ENCODE data around the gene NFE2L1.
"Not testable (repeated sequence)": the region's sequence is repeated elsewhere in the genome, so short reads cannot be mapped to it uniquely, and the experiment has no call there.

NFE2L1 gene, protein sequence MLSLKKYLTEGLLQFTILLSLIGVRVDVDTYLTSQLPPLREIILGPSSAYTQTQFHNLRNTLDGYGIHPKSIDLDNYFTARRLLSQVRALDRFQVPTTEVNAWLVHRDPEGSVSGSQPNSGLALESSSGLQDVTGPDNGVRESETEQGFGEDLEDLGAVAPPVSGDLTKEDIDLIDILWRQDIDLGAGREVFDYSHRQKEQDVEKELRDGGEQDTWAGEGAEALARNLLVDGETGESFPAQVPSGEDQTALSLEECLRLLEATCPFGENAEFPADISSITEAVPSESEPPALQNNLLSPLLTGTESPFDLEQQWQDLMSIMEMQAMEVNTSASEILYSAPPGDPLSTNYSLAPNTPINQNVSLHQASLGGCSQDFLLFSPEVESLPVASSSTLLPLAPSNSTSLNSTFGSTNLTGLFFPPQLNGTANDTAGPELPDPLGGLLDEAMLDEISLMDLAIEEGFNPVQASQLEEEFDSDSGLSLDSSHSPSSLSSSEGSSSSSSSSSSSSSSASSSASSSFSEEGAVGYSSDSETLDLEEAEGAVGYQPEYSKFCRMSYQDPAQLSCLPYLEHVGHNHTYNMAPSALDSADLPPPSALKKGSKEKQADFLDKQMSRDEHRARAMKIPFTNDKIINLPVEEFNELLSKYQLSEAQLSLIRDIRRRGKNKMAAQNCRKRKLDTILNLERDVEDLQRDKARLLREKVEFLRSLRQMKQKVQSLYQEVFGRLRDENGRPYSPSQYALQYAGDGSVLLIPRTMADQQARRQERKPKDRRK

GRCh38 chr17:48047741-48048383 lies at the start of gene NFE2L1:
Gene NFE2L1 (plus strand): TSS chr17:48048359. CDS start chr17:48051119, 2,760 bp downstream.
- DNase-seq: peak; percentile 92 to 99

- DNase-seq: no peak
Measured at GRCh38 chr17:47999582-47999981, 48.6 kb upstream of the NFE2L1 start.

DNA sequence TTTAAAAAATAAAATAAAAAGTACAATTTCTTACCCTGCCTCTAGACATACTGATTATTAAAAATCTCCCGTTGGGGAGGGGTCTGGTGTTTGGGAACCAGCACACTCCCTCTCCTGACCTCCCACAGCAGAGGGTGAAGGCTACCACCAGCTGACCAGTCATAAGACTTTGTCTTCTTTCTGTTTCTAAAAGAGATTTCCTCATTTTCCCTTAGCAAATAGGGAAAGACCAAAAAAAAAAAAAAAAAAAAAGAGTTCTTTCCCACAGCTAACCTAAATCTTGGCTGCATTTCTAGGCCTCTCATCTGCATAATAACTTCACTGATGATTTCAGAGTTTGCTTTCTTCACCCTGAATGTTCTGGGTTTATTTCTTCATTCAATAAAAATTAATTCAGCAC lies 47.0 kb upstream of the NFE2L1 start:
- no peak for DNase-seq

DNA sequence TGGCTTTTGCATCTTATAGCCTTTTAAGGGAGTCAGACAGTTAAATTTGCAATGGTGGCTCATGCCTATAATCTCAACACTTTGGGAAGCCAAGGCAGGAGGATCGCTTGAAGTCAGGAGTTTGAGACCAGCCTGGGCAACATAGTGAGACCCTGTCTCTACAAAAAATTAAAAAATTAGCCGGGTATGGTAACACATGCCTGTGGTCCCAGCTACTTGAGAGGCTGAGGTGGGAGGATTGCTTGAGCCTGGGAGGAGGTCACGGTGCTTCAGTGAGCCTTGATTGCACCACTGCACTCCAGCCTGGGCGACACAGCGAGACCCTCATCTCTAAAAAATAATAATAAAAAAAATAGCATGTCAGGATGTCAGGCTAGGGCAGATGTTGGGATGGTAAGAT lies 46.5 kb upstream of the NFE2L1 start:
- not testable (repeated sequence) for DNase-seq

DNA sequence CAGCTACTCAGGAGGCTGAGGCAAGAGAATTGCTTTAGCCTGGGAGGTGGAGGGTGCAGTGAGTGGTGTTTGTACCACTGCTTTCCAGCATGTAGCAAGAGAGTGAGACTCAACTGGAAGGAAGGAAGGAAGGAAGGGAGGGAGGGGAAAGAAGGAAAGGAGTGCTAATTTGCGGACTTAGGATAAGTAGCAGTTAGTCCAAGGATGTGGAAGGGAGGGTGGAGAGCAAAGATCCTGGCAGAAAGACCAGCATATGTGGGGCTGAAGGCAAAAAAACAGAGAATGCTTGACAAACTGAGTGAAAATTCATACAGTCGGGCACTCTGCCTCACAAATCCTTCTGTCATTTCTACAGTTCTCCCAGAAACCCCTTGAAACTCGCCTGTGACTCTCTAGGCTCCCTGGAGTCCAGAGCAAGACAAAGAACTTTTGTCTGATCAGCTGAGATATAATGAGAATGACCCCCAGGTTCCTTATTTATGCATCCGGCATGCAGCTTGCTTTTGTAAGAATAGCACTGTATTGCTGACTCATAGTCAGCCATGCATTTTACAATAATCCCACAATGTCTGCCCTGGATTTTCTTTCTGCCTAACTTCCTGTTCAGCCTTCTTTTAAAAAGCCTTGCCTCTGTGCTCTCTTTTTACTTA lies 45.8 kb upstream of the NFE2L1 start:
- no peak for DNase-seq

- no peak for DNase-seq
Measured at GRCh38 chr17:48002916-48003416, 45.2 kb upstream of the NFE2L1 start.

DNA sequence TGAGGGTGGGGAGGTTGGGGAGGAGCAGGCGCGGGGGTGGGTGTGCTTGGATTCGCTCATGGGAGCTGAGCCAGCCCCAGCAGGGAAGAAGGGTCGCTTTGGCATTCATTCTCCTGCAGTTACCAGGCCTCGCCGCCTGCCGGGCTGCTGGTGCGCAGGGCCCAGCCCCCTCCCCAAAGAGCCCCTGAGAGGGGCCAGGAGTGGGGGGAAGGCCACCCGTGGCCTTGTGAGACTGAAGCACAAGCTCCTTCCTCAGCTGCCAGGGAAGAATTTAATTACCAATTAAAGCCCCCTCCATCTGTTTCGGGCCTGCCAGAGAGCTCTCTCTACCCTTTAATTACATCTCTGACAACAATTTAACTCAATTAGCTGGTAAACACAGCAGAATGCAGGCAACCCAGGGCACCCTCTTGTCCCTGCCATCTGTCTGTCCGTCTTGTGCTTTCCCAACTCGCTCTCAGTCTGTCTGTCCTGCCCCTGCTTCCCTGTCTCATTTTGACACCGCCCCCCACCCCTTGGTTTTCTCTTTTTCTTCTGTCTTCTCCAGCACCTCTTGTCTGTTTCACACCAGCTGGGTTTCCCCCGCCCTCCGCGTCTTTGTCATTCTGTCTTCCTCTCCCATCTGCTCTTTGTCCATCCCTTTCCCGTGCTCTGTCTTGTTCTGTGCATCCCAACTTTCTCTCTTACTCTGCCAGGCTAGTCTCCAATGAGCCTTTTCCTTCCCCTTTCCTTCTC lies 44.6 kb upstream of the NFE2L1 start:
- DNase-seq: no peak

GRCh38 chr17:48004983-48005382 lies 43.2 kb upstream of the NFE2L1 start:
- no peak for DNase-seq

- DNase-seq: no peak
Measured at GRCh38 chr17:48006936-48007709, 41.0 kb upstream of the NFE2L1 start.

DNA sequence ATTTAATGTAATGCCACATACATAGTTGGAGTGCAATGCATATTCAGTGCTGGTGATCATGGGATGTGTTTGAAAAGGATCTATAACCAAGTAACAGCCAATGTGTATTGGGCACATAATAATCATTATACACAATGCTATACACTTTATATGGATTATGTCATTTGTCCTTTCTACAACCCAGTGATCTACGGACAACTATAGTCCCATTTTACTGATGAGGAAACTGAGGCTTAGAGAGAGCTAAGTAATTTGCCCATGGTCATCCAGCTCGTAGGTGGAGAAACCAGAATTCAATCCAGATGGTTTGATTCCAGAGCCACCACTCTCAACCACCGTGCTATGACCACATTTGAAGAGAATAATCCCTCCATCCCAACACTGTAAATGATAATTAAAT lies 38.0 kb upstream of the NFE2L1 start:
- no peak for DNase-seq

- DNase-seq: peak; percentile 25 to 28
Measured at GRCh38 chr17:48011405-48012150, 36.6 kb upstream of the NFE2L1 start.

DNA sequence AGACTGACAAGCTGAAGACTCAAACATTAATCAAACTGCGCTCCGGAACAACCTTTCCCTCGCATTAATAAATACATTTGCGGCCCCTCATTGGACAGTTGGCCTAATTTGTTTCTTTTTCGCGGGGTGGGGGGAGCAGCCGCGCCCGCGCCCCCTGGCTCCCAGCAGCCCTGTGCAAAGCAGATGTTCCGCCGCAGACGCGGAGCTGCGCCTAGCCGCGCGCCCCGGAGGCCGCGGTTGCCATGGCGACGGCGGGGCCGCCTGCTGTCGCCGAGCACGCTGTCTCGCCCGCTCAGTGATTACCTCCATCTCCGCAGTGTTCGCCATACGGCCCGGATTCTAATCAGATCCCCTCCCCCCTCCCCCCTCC lies 36.0 kb upstream of the NFE2L1 start:
- DNase-seq: peak; percentile 57 to 64

- no peak for DNase-seq
Measured at GRCh38 chr17:48012654-48013053, 35.5 kb upstream of the NFE2L1 start.

GRCh38 chr17:48013876-48014594 lies 34.1 kb upstream of the NFE2L1 start:
- DNase-seq: no peak

DNA sequence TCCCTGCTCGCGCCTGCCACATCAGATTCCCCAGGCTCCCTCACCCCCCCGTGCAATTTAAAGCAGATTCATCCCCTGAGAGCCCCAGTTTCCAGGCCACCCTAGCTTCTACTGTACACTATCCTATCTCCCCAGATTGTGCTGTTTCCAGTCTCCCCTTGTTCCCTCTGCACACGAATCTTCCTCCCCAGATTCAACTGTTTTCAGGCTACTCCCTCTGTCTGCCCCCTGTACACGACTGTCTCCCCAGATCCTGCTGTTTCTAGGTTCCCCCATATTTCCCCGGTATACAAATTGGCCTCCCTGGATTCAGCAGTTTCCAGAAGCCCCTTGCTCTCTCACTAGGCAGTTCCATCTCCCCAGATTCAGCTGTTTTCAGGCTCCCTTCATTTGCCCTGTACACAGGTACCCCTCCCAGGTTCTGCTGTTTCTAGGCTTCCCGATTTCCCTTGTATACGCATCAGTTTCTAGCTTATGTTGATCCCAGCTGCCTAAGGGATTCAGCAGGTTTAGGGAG lies 33.5 kb upstream of the NFE2L1 start:
- no peak for DNase-seq

DNA sequence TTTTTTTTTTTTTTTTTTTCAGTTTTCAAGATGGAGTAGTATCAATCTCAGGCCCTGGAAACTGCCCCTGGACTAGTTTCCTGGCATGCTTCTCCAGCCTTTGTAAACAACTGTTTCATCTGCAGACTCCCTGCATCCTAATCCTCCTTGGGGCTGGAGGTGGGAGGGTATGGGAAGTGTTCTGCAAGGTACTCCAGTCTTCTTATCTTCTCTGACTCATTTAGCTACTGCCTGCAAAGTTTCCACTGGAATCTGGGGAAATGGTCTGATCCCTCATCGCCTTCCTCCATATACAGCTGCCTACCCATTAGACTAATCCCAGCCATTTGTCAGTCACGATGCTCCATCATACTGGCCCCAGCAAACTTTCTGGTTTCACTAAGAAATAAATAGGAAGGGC lies 32.0 kb upstream of the NFE2L1 start:
- no peak for DNase-seq

- not testable (repeated sequence) for DNase-seq
Measured at GRCh38 chr17:48017817-48018158, 30.4 kb upstream of the NFE2L1 start.

DNA sequence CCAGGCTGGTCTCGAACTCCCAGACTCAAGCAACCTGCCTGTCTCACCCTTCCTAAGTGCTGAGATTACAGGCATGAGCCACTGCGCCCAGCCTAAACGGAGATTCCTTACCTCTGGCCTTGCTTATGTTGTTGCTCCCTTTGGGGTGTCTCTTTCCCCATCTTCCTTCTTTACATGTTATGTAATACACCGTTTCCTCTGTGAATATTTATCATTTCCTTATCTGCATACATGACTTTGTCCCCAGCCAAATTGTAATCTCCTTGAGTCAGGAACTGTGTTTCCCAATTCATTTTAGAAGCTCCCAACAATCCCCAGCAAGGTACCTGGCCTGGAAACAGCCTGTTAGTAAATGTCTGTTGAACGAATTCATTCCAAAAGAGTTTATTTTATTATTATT lies 26.2 kb upstream of the NFE2L1 start:
- no peak for DNase-seq

GRCh38 chr17:48022901-48023300 lies 25.3 kb upstream of the NFE2L1 start:
- DNase-seq: no peak

All from stimulated activated CD4-positive, alpha-beta T cell treated with anti-CD3 and anti-CD28 coated beads, Interleukin-4, amount 100 ng/mL, for 4 hours (primary cell).